GM10847 (cell line): ENCODE results near the gene NPR1.

ENCODE experiments used
- POLR2A ChIP-seq: IDR thresholded peaks from 2 replicates; pipeline ENCODE4 v1.6.1; 2011; ENCODE audit not compliant: insufficient read length; ENCODE audit errors: extremely low read depth

Gene NPR1

DNA sequence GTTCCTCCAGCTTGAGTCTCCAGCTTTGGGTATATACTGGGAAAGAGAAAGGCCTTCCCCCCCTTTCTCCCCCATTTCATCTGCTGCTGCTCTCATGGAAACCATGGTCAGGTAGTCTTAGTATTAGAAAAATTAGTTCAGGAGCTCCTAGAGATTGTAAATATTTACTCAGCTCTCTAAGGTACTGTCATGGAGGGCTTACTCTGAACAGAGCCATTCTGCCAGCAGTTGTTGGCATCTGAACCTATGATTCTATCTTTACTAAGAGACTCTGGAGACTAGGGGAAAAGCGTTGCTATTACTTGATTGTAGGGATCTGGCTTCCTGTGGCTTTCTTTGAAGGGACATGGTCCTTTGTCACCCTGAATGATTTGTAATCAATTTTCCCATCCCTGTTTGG, 55.5 kb downstream of the NPR1 start:
- no peak for TF ChIP-seq POLR2A

DNA sequence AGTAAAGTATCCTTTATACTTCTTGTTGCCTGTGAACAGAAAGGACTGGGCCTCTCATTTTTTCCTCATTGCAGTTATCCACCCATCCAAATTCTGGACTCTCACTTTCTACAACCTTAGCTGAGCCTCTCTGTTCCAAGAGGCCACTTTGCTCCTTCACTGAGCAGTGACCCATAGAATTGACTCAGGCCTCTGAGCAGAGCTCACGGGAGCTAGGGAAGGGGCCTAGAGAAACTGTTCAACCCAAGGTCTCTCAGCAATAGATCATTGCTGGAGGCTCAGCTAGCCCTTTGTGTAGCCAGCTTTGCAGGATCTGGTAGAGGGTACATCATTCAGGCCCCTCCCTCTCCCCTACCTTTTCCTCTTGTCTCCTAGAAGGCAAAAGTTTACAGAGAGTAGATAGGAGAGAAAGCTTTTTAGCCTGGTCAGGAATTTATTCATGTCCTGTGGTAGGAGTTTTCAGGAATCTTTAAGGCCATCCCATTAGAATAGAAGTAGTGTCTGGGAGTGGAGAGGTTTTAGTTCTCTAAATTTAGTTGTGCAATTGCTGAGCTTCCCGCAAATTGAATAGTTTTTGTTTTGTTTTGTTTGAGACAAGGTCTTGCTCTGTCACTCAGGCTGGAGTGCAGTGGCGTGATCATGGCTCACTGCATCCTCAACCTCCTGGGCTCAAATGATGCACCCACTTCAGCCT, 56.1 kb downstream of the NPR1 start:
- no peak for TF ChIP-seq POLR2A

DNA sequence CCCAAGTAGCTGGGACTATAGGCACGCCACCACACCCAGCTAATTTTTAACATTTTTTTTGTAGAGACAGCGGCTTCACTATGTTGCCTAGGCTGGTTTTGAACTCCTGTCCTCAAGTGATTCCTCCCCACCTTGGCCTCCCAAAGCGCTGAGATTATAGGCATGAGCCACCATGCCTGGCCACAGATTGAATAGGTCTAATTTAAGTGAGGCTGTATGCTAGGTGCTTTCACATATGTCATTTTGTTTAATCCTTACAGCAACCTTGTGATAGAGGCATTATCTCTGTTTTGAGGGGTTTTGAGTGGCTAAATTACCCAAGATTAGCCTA, 56.6 kb downstream of the NPR1 start:
- no peak for TF ChIP-seq POLR2A

DNA sequence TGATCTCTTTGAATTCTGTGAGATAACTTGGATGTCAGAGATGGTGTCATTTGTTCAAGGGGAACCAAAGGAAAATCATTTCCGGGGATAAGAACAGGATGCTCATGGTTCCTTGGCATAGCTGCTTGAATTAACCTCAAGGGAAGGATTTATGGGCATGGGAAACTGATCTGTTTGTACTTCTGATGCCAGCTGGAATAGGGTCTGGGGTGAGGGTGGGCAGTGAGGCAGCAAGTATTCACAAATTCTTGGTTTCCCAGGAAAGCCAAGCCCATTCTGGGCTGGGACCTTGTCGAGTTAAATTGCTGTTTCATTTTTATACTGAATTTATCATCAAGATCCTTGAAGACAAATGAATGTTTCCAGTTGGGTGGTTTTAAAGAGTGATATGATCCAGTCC, 63.5 kb downstream of the NPR1 start:
- no peak for TF ChIP-seq POLR2A

DNA sequence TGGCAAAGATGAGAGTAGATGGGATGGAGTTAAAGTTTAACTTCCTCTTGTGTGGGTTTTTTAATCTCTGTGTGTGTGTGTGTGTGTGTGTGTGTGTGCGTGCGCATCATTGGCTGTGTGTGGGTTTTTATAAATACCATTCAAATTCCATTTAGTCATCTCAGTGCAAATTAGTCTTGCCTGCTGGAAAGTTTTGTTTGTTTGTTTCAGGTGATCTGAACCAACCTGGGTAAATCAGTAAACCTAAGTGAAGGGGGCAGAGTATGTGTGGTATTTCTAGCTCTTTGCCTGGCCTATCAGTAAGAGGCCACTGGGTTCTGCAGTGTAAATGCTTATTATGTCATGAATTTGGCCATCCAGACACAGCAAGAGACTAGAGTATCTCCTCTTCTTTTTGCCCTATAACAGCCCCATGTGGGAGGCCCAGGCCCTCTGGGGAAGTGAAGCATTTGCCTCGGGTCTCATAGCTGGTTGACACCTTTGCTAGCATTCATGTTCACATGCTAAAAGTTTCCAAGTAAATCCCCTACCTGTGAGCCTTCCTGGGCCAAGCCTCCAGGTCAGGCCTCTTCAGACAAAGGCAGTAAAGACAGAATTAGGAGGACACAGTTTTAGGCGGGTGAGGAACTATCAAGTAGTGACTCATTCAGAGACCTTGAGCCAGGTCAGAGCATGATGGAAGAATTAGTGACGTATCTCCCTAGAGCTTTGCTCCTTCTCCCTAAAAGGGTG, 64.1 kb downstream of the NPR1 start:
- TF ChIP-seq POLR2A = no peak
